ENCODE measurements around the gene MRTFB. TPM values are rescaled to one million over a fixed set of nuclear protein-coding genes. Genes with fewer than 3 reads are reported as not detected.

MRTFB gene
- total RNA-seq, 1 experiment from 2014 or later, result 7.6 TPM

DNA sequence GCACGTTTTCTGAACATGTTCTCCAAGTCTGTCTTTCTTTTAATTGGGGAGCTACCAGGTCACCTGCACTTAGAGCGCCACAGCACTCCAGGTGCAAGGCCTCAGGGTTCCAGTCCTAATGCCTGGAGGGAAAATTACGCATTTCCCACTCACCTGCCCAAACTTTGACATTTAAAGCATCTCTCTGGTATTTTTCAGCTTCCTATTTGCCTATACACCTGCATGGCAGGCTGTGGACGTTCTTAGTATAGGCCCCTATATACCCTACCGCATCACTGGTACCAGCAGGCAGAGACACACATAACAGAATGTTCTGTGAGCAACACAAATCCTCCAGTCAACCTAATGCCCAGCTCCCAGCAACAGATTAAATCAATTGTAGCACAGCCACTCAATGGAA is 213.3 kb downstream of the MRTFB start:
- no peak for DNase-seq (ENCODE audit: low read depth, low spot score)
- in situ Hi-C loops (cut with HindIII; ENCODE audit: low pct_unique_long_range_greater_than_20kb, low sequenced_read_pairs), result no loop called here

DNA sequence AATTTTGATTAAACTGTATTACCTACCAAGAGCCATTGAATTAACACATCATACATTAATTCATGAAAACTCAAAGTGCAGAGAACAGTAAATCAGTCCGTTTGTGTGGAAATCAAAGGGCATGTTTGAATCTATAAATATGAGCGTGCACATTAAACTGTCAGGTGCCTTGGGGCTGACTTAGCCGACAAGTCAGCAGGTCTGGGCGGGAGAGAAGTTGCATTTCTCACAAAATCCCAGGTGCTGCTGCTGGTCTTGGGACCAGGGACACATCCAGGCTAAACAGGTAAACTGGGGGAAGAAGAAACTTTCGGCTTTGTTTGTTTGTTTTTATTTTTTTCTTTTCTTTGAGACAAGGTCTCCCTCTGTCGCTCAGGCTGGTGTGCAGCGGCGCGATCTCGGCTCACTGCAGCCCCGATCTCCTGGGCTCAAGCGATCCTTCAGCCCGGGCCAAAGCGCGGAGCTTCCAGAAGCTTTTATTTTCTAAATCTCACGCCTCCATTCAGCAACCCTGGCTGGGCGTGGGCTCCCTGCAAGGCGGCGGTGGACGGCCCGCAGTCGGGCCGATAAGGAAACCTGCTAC is 213.9 kb downstream of the MRTFB start:
- peak; percentile 74 for DNase-seq (ENCODE audit: low read depth, low spot score)
- in situ Hi-C loops (cut with HindIII; ENCODE audit: low pct_unique_long_range_greater_than_20kb, low sequenced_read_pairs), result no loop called here

DNA sequence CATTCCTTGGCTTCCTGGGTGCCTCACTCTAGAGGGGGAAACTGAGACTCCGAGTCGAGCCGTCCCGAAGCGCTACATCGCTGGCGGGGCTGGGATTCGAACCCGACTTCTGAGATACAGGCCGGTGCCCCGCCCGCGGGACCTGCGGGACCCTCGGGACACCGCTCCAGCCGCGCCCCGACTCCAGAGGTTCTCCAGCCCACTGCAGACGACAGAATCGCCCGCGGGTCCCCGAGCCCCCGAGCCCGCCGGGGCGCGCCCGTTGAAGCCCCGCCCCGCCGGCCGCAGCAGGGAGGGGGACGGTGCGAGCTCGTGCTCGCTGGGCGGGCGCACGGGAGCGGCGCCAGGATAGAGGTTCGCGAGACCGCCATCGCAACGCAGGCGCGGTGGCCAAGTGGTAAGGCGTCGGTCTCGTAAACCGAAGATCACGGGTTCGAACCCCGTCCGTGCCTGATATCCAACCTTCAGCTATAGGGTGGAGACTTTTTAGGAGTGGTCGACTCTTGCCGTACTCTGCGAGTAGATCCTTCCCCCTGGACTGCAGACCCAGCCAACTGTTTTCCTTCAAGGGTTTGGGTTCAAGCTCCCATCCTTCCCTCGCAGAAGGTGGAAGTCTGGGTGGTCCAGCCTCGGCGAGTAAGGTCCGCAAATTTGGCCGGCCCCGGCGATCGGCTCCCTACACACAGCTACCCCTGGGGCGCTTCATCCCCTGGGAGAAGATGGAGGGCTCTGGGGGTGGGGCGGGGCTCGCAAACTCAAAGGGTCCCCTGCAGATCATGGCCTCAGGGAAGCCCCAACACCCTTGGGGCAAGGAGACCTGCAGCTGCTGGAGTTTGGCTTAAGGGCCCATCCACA is 214.6 kb downstream of the MRTFB start:
- in situ Hi-C loops (cut with HindIII; ENCODE audit: low pct_unique_long_range_greater_than_20kb, low sequenced_read_pairs), result no loop called here
- peak; percentile 91 for DNase-seq (ENCODE audit: low read depth, low spot score)

DNA sequence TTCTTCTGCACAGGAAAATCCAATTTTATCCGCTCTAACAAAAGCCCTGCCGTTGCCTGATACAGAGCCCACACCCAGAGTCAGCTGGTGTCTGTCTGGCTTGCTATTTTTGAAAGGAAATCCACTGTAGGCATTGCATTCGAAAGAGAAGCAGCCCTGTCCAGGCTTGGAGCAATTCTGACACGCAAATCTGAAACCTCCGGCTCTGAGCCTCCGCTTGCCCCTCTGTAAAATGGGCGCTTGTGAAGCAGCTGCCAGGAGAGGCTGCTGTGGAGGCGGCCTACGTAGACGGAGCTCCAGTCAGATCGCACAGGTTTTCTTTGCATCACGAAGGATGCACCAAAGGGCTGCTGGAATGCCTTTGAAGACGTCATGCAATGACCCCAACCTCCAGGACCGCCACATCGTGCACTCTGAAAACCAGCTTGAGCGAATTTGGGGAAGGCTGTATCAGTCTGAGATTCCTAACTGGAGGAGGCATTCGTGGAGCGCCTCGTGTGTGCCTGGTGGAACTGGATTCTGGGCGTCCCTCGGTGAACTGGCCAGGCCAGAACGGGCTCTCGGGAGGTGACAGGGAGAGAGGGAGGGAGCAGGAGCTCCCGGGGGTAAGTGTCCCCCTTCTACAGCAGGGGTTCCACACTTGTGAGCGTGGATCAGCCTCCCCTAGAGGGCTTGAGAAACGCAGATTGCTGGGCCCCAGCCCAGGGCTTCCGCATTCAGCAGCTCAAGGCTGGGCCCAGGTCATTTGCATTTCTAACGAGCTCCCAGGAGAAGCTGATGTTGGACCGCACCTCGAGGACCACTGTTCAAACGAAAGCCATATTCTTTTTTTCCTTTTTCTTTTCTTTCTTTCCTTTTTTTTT is 215.5 kb downstream of the MRTFB start:
- DNase-seq (ENCODE audit: low read depth, low spot score), result no peak
- in situ Hi-C loops (cut with HindIII; ENCODE audit: low pct_unique_long_range_greater_than_20kb, low sequenced_read_pairs), result no loop called here

DNA sequence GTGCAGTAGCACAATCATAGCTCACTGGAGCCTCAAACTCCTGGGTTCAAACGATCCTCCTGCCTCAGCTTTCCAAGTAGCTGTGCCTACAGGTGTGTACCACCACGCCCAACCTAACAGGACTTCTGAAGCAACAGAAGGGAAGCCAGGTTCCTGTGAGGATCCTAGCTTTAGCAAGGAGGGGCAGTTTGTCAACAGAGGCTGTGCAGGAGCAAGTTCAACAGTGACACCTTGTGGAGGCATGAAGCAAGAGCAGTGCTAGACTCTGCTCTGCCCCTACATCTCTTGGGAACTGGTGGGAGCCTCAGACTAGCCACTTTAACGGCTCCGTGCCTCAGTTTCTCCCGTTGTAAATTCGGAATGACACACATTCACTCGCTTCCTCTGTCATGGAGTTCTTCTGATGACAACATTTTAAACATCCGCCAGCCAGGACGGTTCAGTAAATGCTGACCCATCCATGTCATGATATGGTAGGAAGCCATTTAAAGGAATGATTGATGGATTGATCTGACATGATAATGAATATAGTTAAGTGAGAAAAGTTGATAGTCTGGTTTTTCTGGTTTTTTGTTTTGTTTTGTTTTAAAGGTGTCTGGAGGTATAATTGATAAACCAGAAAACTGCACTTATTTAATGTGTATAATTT is 218.7 kb downstream of the MRTFB start:
- in situ Hi-C loops (cut with HindIII; ENCODE audit: low pct_unique_long_range_greater_than_20kb, low sequenced_read_pairs), result no loop called here
- DNase-seq (ENCODE audit: low read depth, low spot score), result peak; percentile 65

DNA sequence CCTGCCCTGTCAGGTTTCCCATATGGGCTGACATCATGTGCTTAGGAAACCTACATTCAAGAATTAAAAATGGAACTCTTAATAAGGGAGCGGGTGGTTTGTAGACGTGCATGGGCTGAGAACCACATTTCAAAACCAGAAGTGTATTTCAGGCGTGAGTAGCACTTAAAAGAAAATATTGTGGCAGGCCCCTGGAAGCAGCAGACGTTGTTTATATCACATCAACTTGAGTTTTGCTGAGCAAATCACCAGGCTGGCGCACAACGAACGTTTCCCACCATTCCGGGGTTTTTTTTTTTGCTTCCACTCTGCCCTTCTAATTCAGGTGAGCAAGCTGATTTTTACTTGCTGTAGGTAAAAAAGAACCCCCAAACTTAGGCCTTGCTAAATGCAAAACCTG is 220.2 kb downstream of the MRTFB start:
- in situ Hi-C loops (cut with HindIII; ENCODE audit: low pct_unique_long_range_greater_than_20kb, low sequenced_read_pairs), result no loop called here
- no peak for DNase-seq (ENCODE audit: low read depth, low spot score)

DNA sequence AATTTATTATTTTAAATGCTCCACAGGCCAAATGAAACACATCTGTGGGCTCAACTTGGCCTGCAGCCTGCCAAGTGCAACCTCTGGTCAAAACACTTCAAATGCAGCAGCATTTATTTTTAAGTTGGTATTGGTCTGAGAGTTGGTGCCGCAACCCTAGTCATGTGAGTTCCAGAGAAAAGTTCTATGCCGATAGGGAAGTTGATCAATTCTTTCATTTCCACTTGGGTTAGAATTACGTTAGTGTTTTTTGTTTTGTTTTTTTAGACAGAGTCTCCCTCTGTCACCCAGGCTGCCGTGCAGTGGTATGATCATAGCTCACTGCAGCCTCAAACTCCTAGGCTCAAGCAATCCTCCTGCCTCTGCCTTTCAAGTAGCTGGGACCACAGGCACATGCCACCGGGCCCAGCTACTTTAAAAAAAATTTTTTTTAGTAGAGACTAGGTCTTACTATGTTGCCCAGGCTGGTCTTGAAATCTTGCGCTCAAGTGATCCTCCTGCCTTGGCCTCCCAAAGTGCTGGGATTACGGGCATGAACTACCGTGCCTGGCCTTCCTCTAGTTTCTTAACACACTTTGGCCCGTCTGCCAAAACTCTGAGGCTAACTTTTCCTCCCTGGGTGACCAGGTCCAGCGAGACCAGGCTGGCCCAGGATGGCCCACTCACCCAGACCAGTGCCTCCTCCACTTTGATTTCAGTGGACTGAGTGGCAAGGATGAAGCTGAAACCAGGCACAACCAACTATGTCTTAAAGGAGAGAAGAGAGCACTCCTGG is 221.1 kb downstream of the MRTFB start:
- in situ Hi-C loops (cut with HindIII; ENCODE audit: low pct_unique_long_range_greater_than_20kb, low sequenced_read_pairs), result no loop called here
- no peak for DNase-seq (ENCODE audit: low read depth, low spot score)

DNA sequence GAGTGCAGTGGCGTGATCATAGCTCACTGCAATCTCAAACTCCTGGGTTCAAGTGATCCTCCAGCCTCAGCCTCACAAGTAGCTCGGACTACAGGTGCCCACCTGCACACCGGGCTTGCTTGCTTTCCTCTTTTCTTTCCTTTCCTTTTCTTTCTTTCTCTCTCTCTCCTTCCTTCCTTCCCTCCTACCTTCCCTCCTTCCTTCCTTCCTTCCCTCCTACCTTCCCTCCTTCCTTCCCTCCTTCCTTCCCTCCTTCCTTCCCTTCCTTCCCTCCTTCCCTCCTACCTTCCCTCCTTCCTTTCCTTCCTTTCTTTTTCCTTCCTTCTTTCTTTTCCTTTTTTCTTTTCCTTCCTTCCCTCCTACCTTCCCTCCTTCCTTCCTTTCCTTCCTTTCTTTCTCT is 225.5 kb downstream of the MRTFB start:
- DNase-seq (ENCODE audit: low read depth, low spot score), result no peak
- in situ Hi-C loops (cut with HindIII; ENCODE audit: low pct_unique_long_range_greater_than_20kb, low sequenced_read_pairs), result no loop called here

DNA sequence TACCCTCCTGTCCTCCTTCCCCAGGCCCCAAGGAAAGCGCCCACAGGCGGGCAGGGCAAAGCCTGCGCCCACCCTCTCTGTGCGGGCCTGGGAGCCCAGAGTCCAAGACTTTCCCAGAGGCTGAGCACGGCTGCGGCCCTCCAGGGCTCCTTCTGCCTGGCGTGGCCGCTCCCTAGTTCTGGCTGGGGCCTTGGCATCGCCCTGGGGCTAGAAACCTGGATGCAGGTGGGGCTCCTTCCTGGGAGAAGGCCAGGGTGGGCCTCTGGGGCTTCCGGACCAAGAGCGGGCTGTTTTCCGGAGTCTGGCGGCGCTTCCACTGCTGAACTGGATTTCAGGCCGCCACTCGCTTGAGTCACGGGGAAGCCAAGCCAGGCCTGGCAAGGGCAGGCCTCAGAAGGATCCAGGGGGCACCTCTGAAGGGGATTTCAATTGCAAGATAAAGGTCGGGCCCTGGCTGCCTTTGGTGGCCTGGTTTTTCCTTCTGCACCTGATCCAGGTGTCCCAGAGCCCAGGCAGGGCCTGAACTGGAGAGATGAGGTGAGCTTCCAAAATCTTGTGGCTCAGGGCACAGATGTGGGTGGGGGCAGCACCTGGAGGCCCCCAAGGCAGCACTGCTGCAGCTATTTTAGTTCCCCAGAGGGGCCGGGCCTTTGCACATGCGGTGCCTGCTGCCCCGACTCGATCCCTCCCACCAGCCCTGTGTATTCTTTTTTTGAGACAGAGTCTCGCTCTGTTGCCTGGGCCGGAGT is 227.4 kb downstream of the MRTFB start:
- in situ Hi-C loops (cut with HindIII; ENCODE audit: low pct_unique_long_range_greater_than_20kb, low sequenced_read_pairs), result no loop called here

DNA sequence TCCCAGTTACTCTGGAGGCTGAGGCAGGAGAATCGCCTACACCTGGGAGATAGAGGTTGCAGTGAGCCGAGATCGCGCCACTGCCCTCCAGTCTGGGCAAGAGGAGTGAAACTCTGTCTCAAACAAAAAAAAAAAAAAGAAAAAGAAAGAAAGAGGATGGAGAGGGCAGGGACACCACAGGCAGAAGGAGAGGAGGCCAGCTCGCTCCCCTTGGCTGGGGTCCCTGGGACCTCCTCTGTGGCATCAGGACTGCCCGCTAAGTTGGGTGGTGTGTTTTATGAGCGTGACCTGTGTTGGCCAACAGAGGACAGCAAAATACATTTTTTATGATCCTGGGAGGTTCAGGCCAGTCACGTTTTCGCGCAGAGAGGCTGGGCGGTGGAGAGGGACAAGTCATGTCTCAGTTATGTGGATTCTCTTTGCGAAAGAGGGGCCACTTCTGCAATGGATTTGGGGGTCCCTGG is 229.6 kb downstream of the MRTFB start:
- DNase-seq (ENCODE audit: low read depth, low spot score), result peak; percentile 70
- in situ Hi-C loops (cut with HindIII; ENCODE audit: low pct_unique_long_range_greater_than_20kb, low sequenced_read_pairs), result no loop called here

More for the DNA sequence above, 227.4 kb downstream of the MRTFB start:
- DNase-seq (ENCODE audit: low read depth, low spot score), result no peak

DNA sequence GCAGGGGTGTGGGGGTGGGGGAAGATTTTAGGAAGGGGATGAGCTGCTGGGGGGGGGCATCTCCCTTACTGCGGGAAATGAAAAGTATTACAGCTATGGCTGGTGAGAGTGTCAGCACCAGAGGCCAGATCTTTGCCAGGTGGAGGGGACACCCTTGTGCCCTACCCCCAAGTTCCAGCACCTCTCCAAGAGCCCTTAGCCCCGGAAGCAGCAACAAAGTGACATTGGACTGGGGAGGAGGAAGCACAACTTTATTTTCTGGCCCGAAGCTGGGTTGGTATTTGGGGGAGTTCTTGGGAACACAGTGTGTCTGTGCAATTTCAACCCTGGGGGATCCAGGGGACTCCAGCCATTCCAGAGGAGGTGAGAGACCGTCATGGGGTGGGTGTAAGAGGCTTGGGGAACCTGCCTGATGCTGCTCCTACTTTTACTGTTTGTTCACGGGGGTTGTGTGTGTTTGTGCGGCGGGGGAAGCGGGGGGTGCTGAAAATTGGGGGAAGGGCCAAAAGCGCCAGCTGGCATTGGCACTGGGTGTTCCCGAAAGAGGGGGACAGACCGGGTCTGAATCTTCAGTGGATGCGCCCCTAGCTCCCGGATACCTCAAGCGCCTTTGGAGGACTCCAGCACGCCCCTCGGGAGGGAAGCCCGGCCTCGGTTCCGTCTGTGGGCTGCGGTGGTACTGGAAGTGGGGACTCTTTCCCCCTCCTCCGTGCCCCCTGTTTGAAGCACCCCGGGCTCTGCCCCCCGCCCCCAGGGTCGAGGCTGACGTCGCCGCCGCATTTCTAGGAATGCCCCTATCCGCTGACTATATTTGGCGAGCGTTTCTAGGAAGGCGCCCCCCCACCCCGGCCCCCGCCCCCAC is 230.3 kb downstream of the MRTFB start:
- in situ Hi-C loops (cut with HindIII; ENCODE audit: low pct_unique_long_range_greater_than_20kb, low sequenced_read_pairs), result no loop called here
- DNase-seq (ENCODE audit: low read depth, low spot score), result no peak

DNA sequence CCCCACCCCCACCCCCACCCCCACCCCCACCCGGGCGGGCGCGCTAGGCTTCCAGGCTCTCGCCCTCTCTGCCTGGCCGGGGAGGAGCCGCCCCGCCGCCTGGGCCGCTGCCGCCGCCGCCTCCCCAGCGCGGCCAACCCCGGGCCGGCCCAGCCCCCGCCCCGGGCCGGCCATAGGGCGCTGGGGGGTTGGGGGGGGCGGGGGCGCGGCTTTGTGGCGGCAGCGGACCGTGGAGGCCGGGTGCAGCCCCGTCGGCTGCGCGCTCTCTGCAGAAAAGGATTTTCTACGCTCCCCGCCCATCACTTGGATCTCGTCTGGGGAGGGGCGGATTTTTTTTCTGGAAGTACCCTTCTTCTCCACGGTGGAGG is 230.9 kb downstream of the MRTFB start:
- in situ Hi-C loops (cut with HindIII; ENCODE audit: low pct_unique_long_range_greater_than_20kb, low sequenced_read_pairs), result no loop called here

DNA sequence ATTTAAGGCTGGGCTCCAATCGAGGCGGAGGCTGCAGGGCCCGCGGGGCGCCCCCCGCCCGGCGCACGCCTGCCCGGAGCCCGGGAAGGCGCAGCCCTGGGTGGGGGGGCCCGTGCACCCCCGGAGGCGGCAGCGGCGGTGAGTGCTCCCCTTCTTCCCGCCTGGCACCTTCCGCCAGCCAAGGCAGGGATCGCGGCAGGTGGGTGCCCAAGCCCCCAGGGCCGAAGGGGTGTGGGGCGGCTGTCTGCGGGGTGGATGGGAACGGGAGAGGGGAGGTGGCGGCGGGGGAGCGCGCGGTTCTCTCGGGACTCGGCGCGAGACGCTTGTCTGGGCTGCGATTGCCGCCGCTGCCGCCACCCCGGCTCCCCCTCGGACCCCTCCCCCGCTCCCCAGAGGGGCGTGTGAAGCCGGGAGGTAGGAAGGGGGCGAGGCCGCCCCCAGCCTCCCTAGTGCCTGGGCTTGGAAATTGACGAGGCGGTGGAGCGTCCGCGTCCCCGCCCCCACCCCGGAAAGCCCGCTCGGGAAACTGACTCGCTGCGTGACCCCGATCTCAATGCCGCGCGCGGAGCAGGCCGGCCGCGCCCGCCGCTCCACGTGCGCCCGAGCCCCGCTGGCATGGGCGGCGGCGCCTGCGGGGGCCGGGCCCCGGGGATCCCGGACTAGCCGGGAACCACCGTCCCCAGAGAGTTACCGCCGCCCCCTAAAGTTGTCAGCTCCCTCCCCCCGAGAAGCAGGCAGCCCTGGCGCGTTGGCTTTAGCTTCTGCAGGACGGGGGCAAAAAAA is 231.5 kb downstream of the MRTFB start:
- DNase-seq (ENCODE audit: low read depth, low spot score), result no peak
- in situ Hi-C loops (cut with HindIII; ENCODE audit: low pct_unique_long_range_greater_than_20kb, low sequenced_read_pairs), result no loop called here

More for the DNA sequence above, 230.9 kb downstream of the MRTFB start:
- peak; percentile 45 for DNase-seq (ENCODE audit: low read depth, low spot score)

DNA sequence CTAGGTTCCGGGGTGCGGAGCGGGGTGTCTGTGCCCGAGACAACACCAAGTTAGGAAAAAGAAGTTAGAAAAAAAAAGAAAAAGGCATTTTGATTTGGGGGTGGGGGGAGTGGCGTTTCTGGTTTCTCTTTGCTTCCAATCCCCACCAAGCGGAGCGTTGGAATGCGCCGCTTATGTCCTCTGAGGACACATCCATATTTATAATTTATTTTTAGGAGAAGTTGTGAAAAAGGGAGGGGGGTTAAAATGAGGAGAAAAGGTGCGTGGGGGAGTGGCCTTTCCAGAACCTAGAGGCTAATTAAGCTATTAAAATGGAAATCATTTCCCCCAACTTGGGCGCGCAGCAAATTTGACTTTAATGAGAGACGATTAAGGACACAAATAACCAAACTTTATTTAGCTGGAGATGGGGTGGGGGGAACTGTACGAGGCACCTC is 232.1 kb downstream of the MRTFB start:
- in situ Hi-C loops (cut with HindIII; ENCODE audit: low pct_unique_long_range_greater_than_20kb, low sequenced_read_pairs), result no loop called here

More for the DNA sequence above, 232.1 kb downstream of the MRTFB start:
- DNase-seq (ENCODE audit: low read depth, low spot score), result no peak

All from SK-MEL-5 (cell line).